Measurements from ENCODE around the gene GOPC.
"Not testable (repeated sequence)": the region's sequence is repeated elsewhere in the genome, so short reads cannot be mapped to it uniquely, and the experiment has no call there.

Gene GOPC

DNA sequence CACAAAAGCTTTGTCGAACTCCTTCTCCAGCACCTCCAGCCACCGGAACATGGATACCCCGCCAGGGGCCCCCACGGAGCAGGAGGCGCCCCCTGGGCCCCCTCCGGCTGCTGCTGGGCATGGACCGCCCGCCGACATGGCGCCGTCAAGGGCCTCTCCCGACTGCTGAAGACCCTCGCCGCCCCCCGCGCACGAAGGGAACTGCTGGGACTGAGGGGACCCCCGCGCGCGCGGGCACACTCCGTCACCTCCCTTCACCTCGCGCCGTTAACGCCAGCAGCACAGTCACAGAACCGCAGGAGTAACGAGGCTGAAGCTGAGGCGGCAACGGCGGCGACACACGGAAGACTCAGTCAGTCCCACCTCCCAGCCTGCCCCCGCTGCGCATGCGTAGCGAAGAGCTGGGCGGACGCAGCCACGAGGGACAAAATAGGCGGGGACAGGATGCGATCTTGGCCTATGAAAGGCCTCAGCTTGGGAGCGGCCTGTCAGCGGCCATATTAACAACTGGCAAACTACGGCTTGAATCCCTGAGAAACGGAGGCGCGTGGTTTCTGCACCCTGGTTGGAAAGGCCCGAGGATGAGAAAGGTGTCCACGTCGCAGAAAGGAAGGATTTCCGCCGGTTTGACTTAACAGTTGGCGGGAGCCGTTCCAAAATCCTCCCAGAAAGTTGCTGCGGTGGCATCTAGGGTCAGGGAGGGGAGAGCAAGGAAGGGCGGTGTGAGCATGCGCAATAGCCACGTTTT, at the start of gene GOPC:
Gene GOPC, minus strand, starts transcription at position 361 of the 748 bp plus-strand sequence. Its CDS starts 223 bp downstream, at position 138.
- no peaks in the 10 kb centered on the region for H3K9me3 ChIP-seq (ENCODE audit: control insufficient read depth, low read length)
- peak within 1 kb of the TSS; percentile 93 for H3K9ac ChIP-seq (ENCODE audit: low read length)
- H3K36me3 ChIP-seq (ENCODE audit: control insufficient read depth, insufficient read depth, low read length) = no peaks in the 10 kb centered on the region
- H3K4me3 ChIP-seq (ENCODE audit: low read length) = peak within 1 kb of the TSS; percentile 93
- H3K4me1 ChIP-seq (ENCODE audit: control insufficient read depth, insufficient read depth, low read length) = peaks cover 6% of the 10 kb centered on the region
- H3K27me3 ChIP-seq (ENCODE audit: control insufficient read depth, insufficient read depth, low read length) = no peaks in the 10 kb centered on the region

GRCh38 chr6:117651984-117652383, 49.7 kb upstream of the GOPC start:
- not testable (repeated sequence) for H3K4me3 ChIP-seq (ENCODE audit: low read length); H3K4me1 ChIP-seq (ENCODE audit: control insufficient read depth, insufficient read depth, low read length); H3K9me3 ChIP-seq (ENCODE audit: control insufficient read depth, low read length); H3K9ac ChIP-seq (ENCODE audit: low read length); H3K36me3 ChIP-seq (ENCODE audit: control insufficient read depth, insufficient read depth, low read length); H3K27me3 ChIP-seq (ENCODE audit: control insufficient read depth, insufficient read depth, low read length)

- H3K9ac ChIP-seq (ENCODE audit: low read length) = no peak overlapping the region
- H3K36me3 ChIP-seq (ENCODE audit: control insufficient read depth, insufficient read depth, low read length) = no peaks in the 10 kb centered on the region
- H3K4me1 ChIP-seq (ENCODE audit: control insufficient read depth, insufficient read depth, low read length) = no peaks in the 10 kb centered on the region
- no peaks in the 10 kb centered on the region for H3K9me3 ChIP-seq (ENCODE audit: control insufficient read depth, low read length)
- no peak overlapping the region for H3K4me3 ChIP-seq (ENCODE audit: low read length)
- H3K27me3 ChIP-seq (ENCODE audit: control insufficient read depth, insufficient read depth, low read length) = no peaks in the 10 kb centered on the region
These were observed 40.7 kb upstream of the GOPC start for GRCh38 chr6:117642976-117643375.

DNA sequence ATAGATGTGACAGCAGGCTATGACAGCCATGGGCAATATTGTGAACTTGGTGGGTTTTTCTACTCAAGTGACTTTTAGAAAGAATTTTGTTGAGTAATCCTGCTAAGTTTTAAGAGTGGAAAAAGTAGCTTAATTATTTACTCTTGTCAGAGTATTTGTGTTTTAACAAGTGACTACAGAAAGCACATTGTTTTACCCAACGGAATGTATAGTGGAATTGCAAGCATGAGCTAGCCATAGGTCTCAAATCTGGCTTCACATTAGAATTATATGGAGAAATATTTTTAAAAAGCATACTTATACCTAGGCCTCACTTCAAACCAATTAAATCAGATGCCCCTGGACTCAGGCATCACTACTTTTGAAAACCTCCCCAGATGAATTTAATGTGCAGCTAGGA, 35.5 kb upstream of the GOPC start:
- Histone ChIP-seq H3K9ac (ENCODE audit: low read length) (no peak overlapping the region), H3K4me3 (ENCODE audit: low read length) (no peak overlapping the region), H3K9me3 (ENCODE audit: control insufficient read depth, low read length) (no peaks in the 10 kb centered on the region), H3K4me1 (ENCODE audit: control insufficient read depth, insufficient read depth, low read length) (no peaks in the 10 kb centered on the region), H3K27me3 (ENCODE audit: control insufficient read depth, insufficient read depth, low read length) (no peaks in the 10 kb centered on the region), H3K36me3 (ENCODE audit: control insufficient read depth, insufficient read depth, low read length) (no peaks in the 10 kb centered on the region)

GRCh38 chr6:117629119-117629660, 26.9 kb upstream of the GOPC start:
- no peaks in the 10 kb centered on the region for H3K27me3 ChIP-seq (ENCODE audit: control insufficient read depth, insufficient read depth, low read length)
- H3K36me3 ChIP-seq (ENCODE audit: control insufficient read depth, insufficient read depth, low read length) = no peaks in the 10 kb centered on the region
- no peaks in the 10 kb centered on the region for H3K4me1 ChIP-seq (ENCODE audit: control insufficient read depth, insufficient read depth, low read length)
- H3K4me3 ChIP-seq (ENCODE audit: low read length) = no peak overlapping the region
- H3K9me3 ChIP-seq (ENCODE audit: control insufficient read depth, low read length) = no peaks in the 10 kb centered on the region
- H3K9ac ChIP-seq (ENCODE audit: low read length) = no peak overlapping the region

DNA sequence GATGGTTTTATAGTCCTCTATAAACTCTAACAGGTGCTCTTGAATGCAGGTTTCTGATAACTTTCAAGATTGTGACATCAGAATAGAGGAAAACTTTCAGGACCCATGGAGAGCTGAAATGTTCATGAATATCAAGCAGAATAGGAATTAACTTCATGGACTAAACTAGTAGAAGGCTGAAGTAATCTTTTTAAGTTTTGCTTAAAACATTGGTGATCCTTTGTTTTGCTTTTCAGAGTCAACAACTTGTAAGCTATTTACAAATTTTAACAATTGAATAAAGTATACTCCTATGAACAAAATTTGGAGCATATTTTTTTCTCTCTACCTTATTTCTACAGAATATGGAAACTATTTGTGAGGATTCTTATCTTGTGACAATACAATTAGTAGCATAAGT, 25.2 kb upstream of the GOPC start:
- no peaks in the 10 kb centered on the region for H3K27me3 ChIP-seq (ENCODE audit: control insufficient read depth, insufficient read depth, low read length)
- no peaks in the 10 kb centered on the region for H3K36me3 ChIP-seq (ENCODE audit: control insufficient read depth, insufficient read depth, low read length)
- no peaks in the 10 kb centered on the region for H3K4me1 ChIP-seq (ENCODE audit: control insufficient read depth, insufficient read depth, low read length)

GRCh38 chr6:117624869-117625481, 22.7 kb upstream of the GOPC start:
- Histone ChIP-seq H3K36me3 (ENCODE audit: control insufficient read depth, insufficient read depth, low read length) (no peaks in the 10 kb centered on the region), H3K4me1 (ENCODE audit: control insufficient read depth, insufficient read depth, low read length) (no peaks in the 10 kb centered on the region), H3K4me3 (ENCODE audit: low read length) (no peak overlapping the region), H3K9ac (ENCODE audit: low read length) (no peak overlapping the region), H3K27me3 (ENCODE audit: control insufficient read depth, insufficient read depth, low read length) (no peaks in the 10 kb centered on the region), H3K9me3 (ENCODE audit: control insufficient read depth, low read length) (no peaks in the 10 kb centered on the region)

More for the DNA sequence above, 25.2 kb upstream of the GOPC start:
- H3K9me3 ChIP-seq (ENCODE audit: control insufficient read depth, low read length) = no peaks in the 10 kb centered on the region
- H3K4me3 ChIP-seq (ENCODE audit: low read length) = no peak overlapping the region
- no peak overlapping the region for H3K9ac ChIP-seq (ENCODE audit: low read length)

DNA sequence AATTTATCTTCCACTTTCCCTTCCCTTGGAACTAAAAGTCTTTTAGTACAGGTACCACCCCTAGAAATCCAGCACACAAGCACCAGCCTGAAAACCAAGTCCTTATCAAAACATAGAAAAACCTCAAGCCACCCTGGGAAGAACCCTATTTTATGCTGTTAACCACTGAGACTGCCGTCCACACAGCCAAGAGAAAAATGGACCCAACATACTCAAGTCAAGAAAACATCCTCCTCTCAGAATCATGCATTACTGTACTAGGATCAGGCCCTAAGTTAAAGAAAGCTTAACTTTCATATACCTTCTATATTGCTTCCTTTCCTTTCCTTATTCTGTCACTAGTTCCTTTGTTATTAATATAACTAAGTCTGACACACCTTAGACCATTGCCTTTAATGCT, 16.9 kb upstream of the GOPC start:
- no peak overlapping the region for H3K9ac ChIP-seq (ENCODE audit: low read length)
- no peaks in the 10 kb centered on the region for H3K36me3 ChIP-seq (ENCODE audit: control insufficient read depth, insufficient read depth, low read length)
- H3K4me3 ChIP-seq (ENCODE audit: low read length) = no peak overlapping the region
- no peaks in the 10 kb centered on the region for H3K4me1 ChIP-seq (ENCODE audit: control insufficient read depth, insufficient read depth, low read length)
- H3K27me3 ChIP-seq (ENCODE audit: control insufficient read depth, insufficient read depth, low read length) = no peaks in the 10 kb centered on the region
- no peaks in the 10 kb centered on the region for H3K9me3 ChIP-seq (ENCODE audit: control insufficient read depth, low read length)

- Histone ChIP-seq H3K36me3 (ENCODE audit: control insufficient read depth, insufficient read depth, low read length) (no peaks in the 10 kb centered on the region), H3K4me1 (ENCODE audit: control insufficient read depth, insufficient read depth, low read length) (peaks cover 10% of the 10 kb centered on the region), H3K9ac (ENCODE audit: low read length) (no peak overlapping the region), H3K27me3 (ENCODE audit: control insufficient read depth, insufficient read depth, low read length) (no peaks in the 10 kb centered on the region), H3K9me3 (ENCODE audit: control insufficient read depth, low read length) (no peaks in the 10 kb centered on the region), H3K4me3 (ENCODE audit: low read length) (no peak overlapping the region)
These were observed 15.1 kb upstream of the GOPC start for GRCh38 chr6:117617210-117618035.

- H3K9ac ChIP-seq (ENCODE audit: low read length) = no peak overlapping the region
- peaks cover 10% of the 10 kb centered on the region for H3K4me1 ChIP-seq (ENCODE audit: control insufficient read depth, insufficient read depth, low read length)
- no peaks in the 10 kb centered on the region for H3K36me3 ChIP-seq (ENCODE audit: control insufficient read depth, insufficient read depth, low read length)
- H3K9me3 ChIP-seq (ENCODE audit: control insufficient read depth, low read length) = no peaks in the 10 kb centered on the region
- no peak overlapping the region for H3K4me3 ChIP-seq (ENCODE audit: low read length)
- H3K27me3 ChIP-seq (ENCODE audit: control insufficient read depth, insufficient read depth, low read length) = no peaks in the 10 kb centered on the region
These were observed 14.3 kb upstream of the GOPC start for GRCh38 chr6:117616391-117617209.

DNA sequence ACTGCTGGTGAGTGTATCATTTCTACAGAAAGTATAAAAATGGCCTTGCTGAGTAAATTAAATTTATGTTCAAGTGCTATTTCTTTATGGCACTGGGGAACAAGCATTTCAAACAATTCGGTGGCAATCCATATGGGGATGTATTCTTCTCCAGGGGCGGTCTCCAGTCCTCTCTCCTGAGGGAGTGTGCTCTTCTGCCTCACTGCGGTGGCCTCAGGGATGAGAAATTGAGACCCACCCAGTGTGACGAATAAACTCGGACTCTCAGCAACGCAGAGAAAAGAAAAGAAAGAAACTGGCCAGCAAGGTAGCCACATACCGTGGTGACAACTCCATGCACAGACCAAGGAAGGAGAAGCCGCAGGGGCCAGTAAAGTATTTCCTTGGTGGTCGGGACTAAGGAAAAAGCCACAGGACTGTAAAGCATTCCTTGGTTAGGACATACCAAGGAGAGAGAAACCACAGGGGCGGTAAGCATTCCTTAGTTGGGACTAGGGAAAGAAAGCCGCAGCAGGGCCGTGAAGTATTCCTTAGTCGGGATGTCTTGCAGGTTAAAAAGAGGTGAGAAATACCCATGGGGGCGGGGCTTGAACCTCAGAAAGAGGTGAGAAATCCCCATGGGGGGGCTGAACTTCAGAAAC, 13.6 kb upstream of the GOPC start:
- Histone ChIP-seq H3K9me3 (ENCODE audit: control insufficient read depth, low read length) (no peaks in the 10 kb centered on the region), H3K4me3 (ENCODE audit: low read length) (no peak overlapping the region), H3K36me3 (ENCODE audit: control insufficient read depth, insufficient read depth, low read length) (no peaks in the 10 kb centered on the region), H3K4me1 (ENCODE audit: control insufficient read depth, insufficient read depth, low read length) (peaks cover 10% of the 10 kb centered on the region), H3K9ac (ENCODE audit: low read length) (no peak overlapping the region), H3K27me3 (ENCODE audit: control insufficient read depth, insufficient read depth, low read length) (no peaks in the 10 kb centered on the region)

Data from mucosa of stomach (tissue), 1 donor.